Measurements from ENCODE around the gene GRIFIN. TPM values are rescaled to one million over a fixed set of nuclear protein-coding genes. Genes with fewer than 3 reads are reported as not detected.
"Not testable (repeated sequence)": the region's sequence is repeated elsewhere in the genome, so short reads cannot be mapped to it uniquely, and the experiment has no call there.

Gene GRIFIN
- total RNA-seq, 2 experiments from 2014 or later, result not detected

GRCh38 chr7:2461268-2462026 lies 14.8 kb downstream of the GRIFIN start:
- Mint-ChIP-seq H3K9me3 (ENCODE audit: insufficient read depth) (no peaks in the 10 kb centered on the region), H3K27me3 (ENCODE audit: low read depth) (peaks cover 6% of the 10 kb centered on the region), H3K4me1 (ENCODE audit: low read depth) (peaks cover 18% of the 10 kb centered on the region), H3K4me3 (no peak overlapping the region), H3K36me3 (ENCODE audit: low read depth) (no peaks in the 10 kb centered on the region), H3K27ac (no peak overlapping the region)
- CTCF ChIA-PET, result no interaction called here
- POLR2A ChIA-PET, result no interaction called here
- DNase-seq, result no peak
- ATAC-seq, result no peak

GRCh38 chr7:2460641-2461040 lies 15.6 kb downstream of the GRIFIN start:
- no peaks in the 10 kb centered on the region for H3K9me3 Mint-ChIP-seq (ENCODE audit: insufficient read depth)
- no peak overlapping the region for H3K4me3 Mint-ChIP-seq
- H3K36me3 Mint-ChIP-seq (ENCODE audit: low read depth), result no peaks in the 10 kb centered on the region
- H3K27me3 Mint-ChIP-seq (ENCODE audit: low read depth), result peaks cover 9% of the 10 kb centered on the region
- H3K27ac Mint-ChIP-seq, result no peak overlapping the region
- no peak for DNase-seq
- ChIA-PET POLR2A (no interaction called here), CTCF (interaction anchor here (1.0 kb wide), 1 partner anchor 9 kb away, joined by 6 read pairs; no protein-coding TSS in a partner anchor)
- H3K4me1 Mint-ChIP-seq (ENCODE audit: low read depth), result peaks cover 18% of the 10 kb centered on the region
- no peak for ATAC-seq

GRCh38 chr7:2460188-2460587 lies 16.0 kb downstream of the GRIFIN start:
- no peaks in the 10 kb centered on the region for H3K9me3 Mint-ChIP-seq (ENCODE audit: insufficient read depth)
- H3K4me1 Mint-ChIP-seq (ENCODE audit: low read depth), result peaks cover 18% of the 10 kb centered on the region
- no peaks in the 10 kb centered on the region for H3K36me3 Mint-ChIP-seq (ENCODE audit: low read depth)
- no peak overlapping the region for H3K4me3 Mint-ChIP-seq
- CTCF ChIA-PET, result interaction anchor here (1.0 kb wide), 1 partner anchor 9 kb away, joined by 6 read pairs; no protein-coding TSS in a partner anchor
- H3K27me3 Mint-ChIP-seq (ENCODE audit: low read depth), result peaks cover 10% of the 10 kb centered on the region
- no peak for DNase-seq
- H3K27ac Mint-ChIP-seq, result no peak overlapping the region
- POLR2A ChIA-PET, result no interaction called here
- no peak for ATAC-seq

GRCh38 chr7:2459674-2460073 lies 16.5 kb downstream of the GRIFIN start:
- POLR2A ChIA-PET, result no interaction called here
- no peak overlapping the region for H3K4me3 Mint-ChIP-seq
- H3K36me3 Mint-ChIP-seq (ENCODE audit: low read depth), result no peaks in the 10 kb centered on the region
- CTCF ChIA-PET, result interaction anchor here (1.0 kb wide), 1 partner anchor 10 kb away, joined by 6 read pairs; no protein-coding TSS in a partner anchor
- no peaks in the 10 kb centered on the region for H3K9me3 Mint-ChIP-seq (ENCODE audit: insufficient read depth)
- H3K27ac Mint-ChIP-seq, result no peak overlapping the region
- ATAC-seq (no peak), DNase-seq (no peak)
- H3K4me1 Mint-ChIP-seq (ENCODE audit: low read depth), result peaks cover 18% of the 10 kb centered on the region
- peaks cover 12% of the 10 kb centered on the region for H3K27me3 Mint-ChIP-seq (ENCODE audit: low read depth)

- ATAC-seq; H3K4me3 Mint-ChIP-seq; H3K27ac Mint-ChIP-seq; H3K9me3 Mint-ChIP-seq (ENCODE audit: insufficient read depth); H3K36me3 Mint-ChIP-seq (ENCODE audit: low read depth); POLR2A ChIA-PET; DNase-seq: not testable (repeated sequence)
- CTCF ChIA-PET, result interaction anchor here (0.6 to 2.2 kb wide), 3 partner anchors 16 to 114 kb away, joined by 3 to 18 read pairs (median 5); no protein-coding TSS in a partner anchor
- H3K27me3 Mint-ChIP-seq (ENCODE audit: low read depth), result peaks cover 14% of the 10 kb centered on the region
- peaks cover 33% of the 10 kb centered on the region for H3K4me1 Mint-ChIP-seq (ENCODE audit: low read depth)
These were observed 22.3 kb downstream of the GRIFIN start for GRCh38 chr7:2453849-2454248.

- no peak for DNase-seq
- ChIA-PET POLR2A (no interaction called here), CTCF (interaction anchor here (0.6 to 2.9 kb wide), 12 partner anchors 10 to 257 kb away, joined by 3 to 45 read pairs (median 6); no protein-coding TSS in a partner anchor)
- Mint-ChIP-seq H3K4me3 (no peak overlapping the region), H3K27me3 (ENCODE audit: low read depth) (peaks cover 14% of the 10 kb centered on the region), H3K9me3 (ENCODE audit: insufficient read depth) (no peaks in the 10 kb centered on the region), H3K4me1 (ENCODE audit: low read depth) (peaks cover 23% of the 10 kb centered on the region), H3K36me3 (ENCODE audit: low read depth) (no peaks in the 10 kb centered on the region), H3K27ac (no peak overlapping the region)
- ATAC-seq, result no peak
These were observed 23.4 kb downstream of the GRIFIN start for GRCh38 chr7:2452643-2453270.

- Mint-ChIP-seq H3K27me3 (ENCODE audit: low read depth) (peaks cover 14% of the 10 kb centered on the region), H3K4me1 (ENCODE audit: low read depth) (peaks cover 18% of the 10 kb centered on the region), H3K4me3 (peak overlapping the region; percentile 45), H3K36me3 (ENCODE audit: low read depth) (no peaks in the 10 kb centered on the region), H3K27ac (no peak overlapping the region), H3K9me3 (ENCODE audit: insufficient read depth) (no peaks in the 10 kb centered on the region)
- ChIA-PET POLR2A (interaction anchor here (0.6 to 1.4 kb wide), 3 partner anchors 17 to 102 kb away, joined by 3 to 5 read pairs (median 5); no protein-coding TSS in a partner anchor), CTCF (interaction anchor here (0.6 to 2.9 kb wide), 13 partner anchors 11 to 258 kb away, joined by 3 to 45 read pairs (median 4); no protein-coding TSS in a partner anchor)
- DNase-seq, result peak; percentile 47
- ATAC-seq, result peak; percentile 34
These were observed 24.1 kb downstream of the GRIFIN start for GRCh38 chr7:2452074-2452507.

GRCh38 chr7:2451171-2452073 lies 24.8 kb downstream of the GRIFIN start:
- H3K4me1 Mint-ChIP-seq (ENCODE audit: low read depth), result peaks cover 15% of the 10 kb centered on the region
- H3K4me3 Mint-ChIP-seq, result peak overlapping the region; percentile 45
- DNase-seq (peak; percentile 82), ATAC-seq (peak; percentile 98)
- H3K27me3 Mint-ChIP-seq (ENCODE audit: low read depth), result peaks cover 10% of the 10 kb centered on the region
- no peaks in the 10 kb centered on the region for H3K36me3 Mint-ChIP-seq (ENCODE audit: low read depth)
- H3K27ac Mint-ChIP-seq, result peak overlapping the region; percentile 15
- ChIA-PET POLR2A (interaction anchor here (0.6 to 1.4 kb wide), 5 partner anchors 18 to 103 kb away, joined by 3 to 5 read pairs (median 4); no protein-coding TSS in a partner anchor), CTCF (interaction anchor here (0.7 to 2.9 kb wide), 18 partner anchors 14 to 259 kb away, joined by 3 to 45 read pairs (median 4); partner anchors contain the start of gene CHST12)
- H3K9me3 Mint-ChIP-seq (ENCODE audit: insufficient read depth), result no peaks in the 10 kb centered on the region

GRCh38 chr7:2450198-2451107 lies 25.7 kb downstream of the GRIFIN start:
- peaks cover 2% of the 10 kb centered on the region for H3K36me3 Mint-ChIP-seq (ENCODE audit: low read depth)
- H3K27ac Mint-ChIP-seq, result peak overlapping the region; percentile 34
- H3K4me1 Mint-ChIP-seq (ENCODE audit: low read depth), result peaks cover 15% of the 10 kb centered on the region
- H3K27me3 Mint-ChIP-seq (ENCODE audit: low read depth), result peaks cover 7% of the 10 kb centered on the region
- POLR2A ChIA-PET, result interaction anchor here (1.1 to 1.4 kb wide), 3 partner anchors 10 to 44 kb away, joined by 3 read pairs; no protein-coding TSS in a partner anchor
- DNase-seq, result no peak
- H3K9me3 Mint-ChIP-seq (ENCODE audit: insufficient read depth), result no peaks in the 10 kb centered on the region
- CTCF ChIA-PET, result interaction anchor here (0.6 to 2.9 kb wide), 14 partner anchors 15 to 260 kb away, joined by 3 to 45 read pairs (median 4); no protein-coding TSS in a partner anchor
- no peak for ATAC-seq
- H3K4me3 Mint-ChIP-seq, result no peak overlapping the region

- DNase-seq (no peak), ATAC-seq (no peak)
- Mint-ChIP-seq H3K36me3 (ENCODE audit: low read depth) (peaks cover 19% of the 10 kb centered on the region), H3K27me3 (ENCODE audit: low read depth) (no peaks in the 10 kb centered on the region), H3K4me1 (ENCODE audit: low read depth) (peaks cover 11% of the 10 kb centered on the region), H3K4me3 (no peak overlapping the region), H3K27ac (no peak overlapping the region), H3K9me3 (ENCODE audit: insufficient read depth) (no peaks in the 10 kb centered on the region)
- ChIA-PET POLR2A (no interaction called here), CTCF (no interaction called here)
These were observed 29.5 kb downstream of the GRIFIN start for GRCh38 chr7:2446676-2447075.
